D341Med (cell line): ENCODE measurements around the gene LOXHD1.

Experiments
- DNase-seq: peaks from one replicate; pipeline ENCODE4 v3.0.0; 2012; ENCODE audit warnings: low spot score

Gene LOXHD1

GRCh38 chr18:46657115-46657955, at the start of gene LOXHD1:
Gene LOXHD1 (minus strand): TSS chr18:46657220. CDS start chr18:46657033, 187 bp downstream.
- DNase-seq = no peak

- no peak for DNase-seq
These were observed 48.5 kb upstream of the LOXHD1 start for GRCh38 chr18:46705521-46705920.

- DNase-seq = no peak
These were observed 47.8 kb upstream of the LOXHD1 start for GRCh38 chr18:46704816-46705215.

- no peak for DNase-seq
These were observed 47.2 kb upstream of the LOXHD1 start for GRCh38 chr18:46704189-46704588.

- no peak for DNase-seq
These were observed 45.5 kb upstream of the LOXHD1 start for GRCh38 chr18:46702471-46702870.

GRCh38 chr18:46700066-46700824, 43.2 kb upstream of the LOXHD1 start:
- no peak for DNase-seq

- DNase-seq = no peak
These were observed 39.7 kb upstream of the LOXHD1 start for GRCh38 chr18:46696702-46697101.

GRCh38 chr18:46696268-46696667, 39.2 kb upstream of the LOXHD1 start:
- no peak for DNase-seq

GRCh38 chr18:46693996-46694395, 37.0 kb upstream of the LOXHD1 start:
- DNase-seq = no peak

- no peak for DNase-seq
These were observed 32.0 kb upstream of the LOXHD1 start for GRCh38 chr18:46688853-46689525.

GRCh38 chr18:46686186-46686585, 29.2 kb upstream of the LOXHD1 start:
- no peak for DNase-seq

- no peak for DNase-seq
These were observed 26.2 kb upstream of the LOXHD1 start for GRCh38 chr18:46683252-46683651.

- no peak for DNase-seq
These were observed 24.0 kb upstream of the LOXHD1 start for GRCh38 chr18:46680784-46681695.

GRCh38 chr18:46679846-46680598, 23.0 kb upstream of the LOXHD1 start:
- no peak for DNase-seq

- DNase-seq = no peak
These were observed 21.9 kb upstream of the LOXHD1 start for GRCh38 chr18:46678785-46679399.

- DNase-seq = no peak
These were observed 21.0 kb upstream of the LOXHD1 start for GRCh38 chr18:46678041-46678440.

GRCh38 chr18:46677611-46678010, 20.6 kb upstream of the LOXHD1 start:
- no peak for DNase-seq

- no peak for DNase-seq
These were observed 19.3 kb upstream of the LOXHD1 start for GRCh38 chr18:46676182-46676835.

- DNase-seq = no peak
These were observed 18.1 kb upstream of the LOXHD1 start for GRCh38 chr18:46675112-46675511.
